H9 (cell line): ENCODE results near the gene WRAP73. TPM values are rescaled to one million over a fixed set of nuclear protein-coding genes. Genes with fewer than 3 reads are reported as not detected.

Experiments used
- DNase-seq: peaks from one replicate; pipeline ENCODE4 v3.0.0-alpha.2; 2017
- H2AFZ ChIP-seq: one replicate; pipeline ENCODE4 v1.6.1; 2013; ENCODE audit warnings: mild to moderate bottlenecking, low read length, control low read depth, moderate library complexity
- H2AK5ac ChIP-seq: 2 replicates; pipeline ENCODE4 v1.6.1; 2013; ENCODE audit warnings: low read length, control low read depth, mixed read lengths; ENCODE audit not compliant: insufficient read length
- H2BK120ac ChIP-seq: one replicate; pipeline ENCODE4 v1.6.1; 2013; ENCODE audit warnings: low read depth, mild to moderate bottlenecking, low read length, control low read depth, inconsistent platforms; ENCODE audit not compliant: poor library complexity, severe bottlenecking
- H2BK12ac ChIP-seq: 2 replicates; pipeline ENCODE4 v1.6.1; 2013; ENCODE audit warnings: low read length, control low read depth, mixed read lengths, low read depth; ENCODE audit not compliant: insufficient read length
- H2BK15ac ChIP-seq: 2 replicates; pipeline ENCODE4 v1.6.1; 2013; ENCODE audit warnings: low read depth, low read length, control low read depth
- H2BK20ac ChIP-seq: one replicate; pipeline ENCODE4 v1.6.1; 2013; ENCODE audit warnings: low read depth, mild to moderate bottlenecking, low read length, control low read depth, inconsistent platforms; ENCODE audit not compliant: poor library complexity, severe bottlenecking
- H2BK5ac ChIP-seq: 2 replicates; pipeline ENCODE4 v1.6.1; 2013; ENCODE audit warnings: low read length, control low read depth, mixed read lengths; ENCODE audit not compliant: insufficient read length
- H3K14ac ChIP-seq: 2 replicates; pipeline ENCODE4 v1.6.1; 2013; ENCODE audit warnings: low read length, control low read depth; ENCODE audit not compliant: insufficient read depth
- H3K18ac ChIP-seq: 2 replicates; pipeline ENCODE4 v1.6.1; 2013; ENCODE audit warnings: low read depth, mild to moderate bottlenecking, mixed read lengths, low read length, control low read depth; ENCODE audit not compliant: insufficient read length
- H3K23ac ChIP-seq: 2 replicates; pipeline ENCODE4 v1.6.1; 2013; ENCODE audit warnings: low read length, control low read depth, mixed read lengths, low read depth; ENCODE audit not compliant: insufficient read length
- H3K23me2 ChIP-seq: 2 replicates; pipeline ENCODE4 v1.6.1; 2013; ENCODE audit warnings: low read depth, mild to moderate bottlenecking, mixed read lengths, low read length, control low read depth; ENCODE audit not compliant: insufficient read length, poor library complexity, severe bottlenecking
- H3K27ac ChIP-seq: 2 replicates; pipeline ENCODE4 v1.5.1; 2013; ENCODE audit warnings: low read length, control low read depth, mixed read lengths, low read depth; ENCODE audit not compliant: insufficient read length
- H3K27me3 ChIP-seq: 2 replicates; pipeline ENCODE4 v1.6.1; 2013; ENCODE audit warnings: low read length, control low read depth, inconsistent platforms; ENCODE audit not compliant: insufficient read depth
- H3K4ac ChIP-seq: 2 replicates; pipeline ENCODE4 v1.6.1; 2013; ENCODE audit warnings: low read depth, mild to moderate bottlenecking, control low read depth, inconsistent platforms, low read length, moderate library complexity
- H3K4me1 ChIP-seq: 2 replicates; pipeline ENCODE4 v1.6.1; 2013; ENCODE audit warnings: low read length, control low read depth, inconsistent platforms; ENCODE audit not compliant: insufficient read depth
- H3K4me2 ChIP-seq: 2 replicates; pipeline ENCODE4 v1.6.1; 2013; ENCODE audit warnings: low read length, control low read depth, mixed read lengths; ENCODE audit not compliant: insufficient read length, insufficient read depth
- H3K56ac ChIP-seq: 2 replicates; pipeline ENCODE4 v1.6.1; 2013; ENCODE audit warnings: low read depth, mild to moderate bottlenecking, mixed read lengths, low read length, control low read depth; ENCODE audit not compliant: insufficient read length
- H3K79me1 ChIP-seq: 2 replicates; pipeline ENCODE4 v1.6.1; 2013; ENCODE audit warnings: low read depth, mild to moderate bottlenecking, moderate library complexity, low read length, control low read depth, inconsistent platforms; ENCODE audit not compliant: insufficient read depth, poor library complexity, severe bottlenecking
- H3K79me2 ChIP-seq: 2 replicates; pipeline ENCODE4 v1.6.1; 2013; ENCODE audit warnings: low read length, control low read depth, inconsistent platforms; ENCODE audit not compliant: insufficient read depth
- H3K9ac ChIP-seq: 2 replicates; pipeline ENCODE4 v1.6.1; 2013; ENCODE audit warnings: low read length, control low read depth, mixed read lengths; ENCODE audit not compliant: insufficient read length; ENCODE audit errors: extremely low read depth
- H3K9me3 ChIP-seq: one replicate; pipeline ENCODE4 v1.6.1; 2013; ENCODE audit warnings: low read depth, low read length, inconsistent platforms; ENCODE audit not compliant: control insufficient read depth
- H3T11ph ChIP-seq: one replicate; pipeline ENCODE4 v1.6.1; 2013; ENCODE audit warnings: mild to moderate bottlenecking, low read length, control low read depth, inconsistent platforms
- H4K20me1 ChIP-seq: one replicate; pipeline ENCODE4 v1.6.1; 2013; ENCODE audit not compliant: control insufficient read depth, insufficient read length, insufficient read depth
- H4K5ac ChIP-seq: 2 replicates; pipeline ENCODE4 v1.6.1; 2013; ENCODE audit warnings: low read depth, mild to moderate bottlenecking, mixed read lengths, low read length, control low read depth; ENCODE audit not compliant: insufficient read length
- H4K8ac ChIP-seq: replicated peaks from 2 replicates; pipeline ENCODE4 v1.6.1; 2013; ENCODE audit warnings: low read length, control low read depth, mixed read lengths, low read depth; ENCODE audit not compliant: insufficient read length
- H4K91ac ChIP-seq: 2 replicates; pipeline ENCODE4 v1.6.1; 2013; ENCODE audit warnings: low read depth, mild to moderate bottlenecking, moderate library complexity, mixed read lengths, low read length, control low read depth; ENCODE audit not compliant: insufficient read length
- H3K27ac Mint-ChIP-seq, 3 experiments: 2 replicates in 2 of 3; 3 replicates in 1 of 3; pipeline ENCODE4 v1.8.0; 2020 to 2021; ENCODE audit warnings: mixed read lengths in 3 of 3, mild to moderate bottlenecking in 1 of 3, moderate library complexity in 1 of 3
- H3K27me3 Mint-ChIP-seq: 2 replicates; pipeline ENCODE4 v1.8.0; 2021; ENCODE audit warnings: low read depth, mild to moderate bottlenecking, moderate library complexity, mixed read lengths
- H3K36me3 Mint-ChIP-seq, 3 experiments: 2 replicates in 2 of 3; 3 replicates in 1 of 3; pipeline ENCODE4 v1.8.0; 2020 to 2021; ENCODE audit warnings: low read depth in 3 of 3, mixed read lengths in 3 of 3; ENCODE audit not compliant: insufficient read depth in 1 of 3
- H3K4me1 Mint-ChIP-seq, 2 experiments: 2 replicates each; pipeline ENCODE4 v1.8.0; 2020; ENCODE audit warnings: mixed read lengths in 2 of 2
- H3K4me3 Mint-ChIP-seq, 2 experiments: 2 replicates in 1 of 2; 3 replicates in 1 of 2; pipeline ENCODE4 v1.8.0; 2020 to 2021; ENCODE audit warnings: mild to moderate bottlenecking in 2 of 2, mixed read lengths in 2 of 2, moderate library complexity in 1 of 2
- H3K9me3 Mint-ChIP-seq, 2 experiments: 2 replicates in 1 of 2; 3 replicates in 1 of 2; pipeline ENCODE4 v1.8.0; 2020; ENCODE audit warnings: mild to moderate bottlenecking in 2 of 2, mixed read lengths in 2 of 2, moderate library complexity in 1 of 2
- WGBS: extraction: QIAGEN DNeasy Blood & Tissue Kit; methylation state at CpG from one replicate; pipeline ENCODE4 v1.1.7; 2013; ENCODE audit warnings: missing lambda C conversion rate, low lambda C conversion rate, mixed read lengths; ENCODE audit not compliant: insufficient read length; ENCODE audit errors: extremely low coverage; 5-methylcytosine and 5-hydroxymethylcytosine counted together
- total RNA-seq: library from RNA; stranded (reverse); gene quantifications from 2 replicates; pipeline ENCODE4 v1.2.1, GENCODE V29; 2021
- TF ChIP-seq, protein P1 (sequence below): fragments of 200-600 bp; sonication (generic); conservative IDR thresholded peaks from 3 replicates; pipeline ENCODE4 v1.8.0; 2021; ENCODE audit warnings: antibody characterized with exemption, mild to moderate bottlenecking

The WRAP73 gene
- total RNA-seq, 1 experiment from 2014 or later, result 28.4 TPM

DNA sequence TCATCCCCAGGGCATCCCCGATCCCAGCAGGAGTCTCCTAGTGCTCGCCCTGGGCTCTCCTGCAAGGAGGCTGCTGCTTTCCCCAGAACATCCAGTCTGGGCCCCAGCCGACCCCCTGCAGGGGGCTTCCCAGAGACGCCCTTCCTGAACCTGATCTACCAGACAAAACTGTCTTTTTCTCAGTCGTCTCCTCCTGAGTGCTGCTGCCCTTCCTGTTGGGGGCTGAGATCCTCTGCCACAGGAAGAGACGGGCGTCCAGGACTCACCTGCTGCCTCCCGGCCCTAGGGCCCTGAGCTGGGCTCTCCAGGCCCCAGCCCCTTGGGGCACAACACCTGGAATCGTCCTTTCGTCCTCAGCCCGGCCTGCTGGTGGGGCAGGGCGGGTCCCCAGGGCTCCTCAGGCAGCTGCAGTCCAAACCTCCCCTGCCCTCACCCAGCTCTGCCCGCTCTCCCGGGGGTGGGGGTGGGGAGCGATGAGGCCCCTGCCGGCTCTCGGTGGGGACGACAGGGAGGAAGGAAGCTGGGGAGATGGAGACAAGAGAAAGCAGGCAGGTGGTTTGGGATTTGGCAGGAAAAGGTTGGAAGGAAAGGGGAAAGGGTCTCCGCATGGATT lies 39.3 kb upstream of the WRAP73 start:
- no peak overlapping the region for H4K8ac ChIP-seq
- no peak overlapping the region for H3K18ac ChIP-seq
- H3K9ac ChIP-seq, result no peak overlapping the region
- no peak overlapping the region for H2BK15ac ChIP-seq
- H3K14ac ChIP-seq, result peak overlapping the region; percentile 32; the same call in 1 of the 2 replicates
- Mint-ChIP-seq H3K27me3 (peaks cover 17% of the 10 kb centered on the region), H3K4me1 (peaks cover 17 to 24% of the 10 kb centered on the region in 2 experiments), H3K36me3 (no peaks in the 10 kb centered on the region), H3K4me3 (no peak overlapping the region), H3K9me3 (no peaks in the 10 kb centered on the region; a peak in 1 of 5 replicates), H3K27ac (no peak overlapping the region)
- DNase-seq, result no peak
- no peaks in the 10 kb centered on the region for H4K20me1 ChIP-seq
- WGBS, result no CpG with 5 or more reads among the region's 19 CpGs
- TF ChIP-seq, protein P1, sequence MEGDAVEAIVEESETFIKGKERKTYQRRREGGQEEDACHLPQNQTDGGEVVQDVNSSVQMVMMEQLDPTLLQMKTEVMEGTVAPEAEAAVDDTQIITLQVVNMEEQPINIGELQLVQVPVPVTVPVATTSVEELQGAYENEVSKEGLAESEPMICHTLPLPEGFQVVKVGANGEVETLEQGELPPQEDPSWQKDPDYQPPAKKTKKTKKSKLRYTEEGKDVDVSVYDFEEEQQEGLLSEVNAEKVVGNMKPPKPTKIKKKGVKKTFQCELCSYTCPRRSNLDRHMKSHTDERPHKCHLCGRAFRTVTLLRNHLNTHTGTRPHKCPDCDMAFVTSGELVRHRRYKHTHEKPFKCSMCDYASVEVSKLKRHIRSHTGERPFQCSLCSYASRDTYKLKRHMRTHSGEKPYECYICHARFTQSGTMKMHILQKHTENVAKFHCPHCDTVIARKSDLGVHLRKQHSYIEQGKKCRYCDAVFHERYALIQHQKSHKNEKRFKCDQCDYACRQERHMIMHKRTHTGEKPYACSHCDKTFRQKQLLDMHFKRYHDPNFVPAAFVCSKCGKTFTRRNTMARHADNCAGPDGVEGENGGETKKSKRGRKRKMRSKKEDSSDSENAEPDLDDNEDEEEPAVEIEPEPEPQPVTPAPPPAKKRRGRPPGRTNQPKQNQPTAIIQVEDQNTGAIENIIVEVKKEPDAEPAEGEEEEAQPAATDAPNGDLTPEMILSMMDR, result no peak
- no peak overlapping the region for H4K91ac ChIP-seq
- H2BK12ac ChIP-seq, result no peak overlapping the region
- no peak overlapping the region for H3K27ac ChIP-seq
- H3K4me2 ChIP-seq, result no peak overlapping the region
- peaks cover 8% of the 10 kb centered on the region; the same call in 1 of the 2 replicates for H3K4me1 ChIP-seq
- no peaks in the 10 kb centered on the region for H3K79me2 ChIP-seq
- H3K9me3 ChIP-seq, result no peaks in the 10 kb centered on the region
- no peak overlapping the region for H3K56ac ChIP-seq
- no peak overlapping the region for H2BK5ac ChIP-seq
- H2AK5ac ChIP-seq, result no peak overlapping the region
- H3T11ph ChIP-seq, result no peak overlapping the region
- H2BK20ac ChIP-seq, result no peak overlapping the region
- no peaks in the 10 kb centered on the region for H3K23me2 ChIP-seq
- H2BK120ac ChIP-seq, result no peak overlapping the region
- H3K4ac ChIP-seq, result no peak overlapping the region
- H3K27me3 ChIP-seq, result no peaks in the 10 kb centered on the region; the same call in 1 of the 2 replicates
- no peak overlapping the region for H2AFZ ChIP-seq
- H4K5ac ChIP-seq, result no peak overlapping the region
- no peak overlapping the region for H3K23ac ChIP-seq
- no peaks in the 10 kb centered on the region for H3K79me1 ChIP-seq
